Measurements from ENCODE around the gene GABBR2. TPM values are rescaled to one million over a fixed set of nuclear protein-coding genes. Genes with fewer than 3 reads are reported as not detected.

Gene GABBR2
- total RNA-seq, 1 experiment from 2014 or later, result not detected

- DNase-seq (ENCODE audit: unreplicated experiment), result peak; percentile 62
- H3K27ac Mint-ChIP-seq (ENCODE audit: low read depth, unreplicated experiment), result no peak overlapping the region
- H3K4me3 Mint-ChIP-seq (ENCODE audit: unreplicated experiment), result no peak overlapping the region
- H3K36me3 Mint-ChIP-seq (ENCODE audit: insufficient read depth, unreplicated experiment), result no peaks in the 10 kb centered on the region
- H3K9me3 Mint-ChIP-seq (ENCODE audit: unreplicated experiment), result peaks cover 5% of the 10 kb centered on the region
- CTCF ChIA-PET, result interaction anchor here (0.6 to 1.0 kb wide), 5 partner anchors 9 to 872 kb away, joined by 3 to 4 read pairs (median 3); no protein-coding TSS in a partner anchor
- POLR2A ChIA-PET, result no interaction called here
- intact Hi-C loops (cut with micrococcal nuclease), result no loop called here
- peaks cover 10% of the 10 kb centered on the region for H3K4me1 Mint-ChIP-seq (ENCODE audit: insufficient read depth, unreplicated experiment)
- H3K27me3 Mint-ChIP-seq (ENCODE audit: insufficient read depth, unreplicated experiment), result no peaks in the 10 kb centered on the region
- TF ChIP-seq CTCF (IDR thresholded peaks at IDR 0.05; ENCODE audit: unreplicated experiment), result no peak
- no TSS peak for BruUV-seq (replicated peaks)
These were observed 253.2 kb downstream of the GABBR2 start for GRCh38 chr9:98455256-98456155.

DNA sequence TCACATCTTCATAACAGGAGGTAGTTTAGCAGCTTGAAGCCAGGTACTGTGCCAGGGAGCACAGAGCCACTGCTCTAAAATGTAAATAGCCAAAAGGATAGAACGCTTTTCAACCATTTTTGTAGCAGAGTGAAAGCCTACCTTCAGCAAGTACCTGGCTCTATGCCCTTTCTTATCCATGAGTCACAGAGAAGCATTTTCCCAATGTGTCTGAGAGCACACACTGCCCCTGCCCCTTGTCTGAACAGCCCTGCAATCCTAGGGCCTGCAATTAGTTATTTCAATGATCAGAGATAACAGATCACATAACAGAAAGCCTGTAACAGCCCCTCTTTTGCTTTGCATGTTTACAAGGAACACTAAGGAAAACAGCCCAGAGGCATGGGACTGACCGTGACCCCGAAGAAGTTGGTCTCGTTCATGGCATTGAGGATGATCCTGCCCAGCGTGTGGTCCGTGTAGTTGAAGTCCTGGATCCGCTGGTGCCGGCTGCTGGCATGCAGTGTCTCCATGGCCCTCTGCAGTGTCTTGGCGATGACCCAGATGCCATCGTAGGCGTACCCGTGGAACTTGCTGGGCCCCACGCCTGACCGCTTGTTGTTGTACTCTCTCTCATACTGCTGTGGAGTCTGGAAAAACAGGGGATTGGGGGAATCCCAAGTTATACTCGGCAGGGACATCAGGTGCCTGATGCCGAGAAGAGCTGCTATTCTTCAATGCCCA lies 255.0 kb downstream of the GABBR2 start:
- ChIA-PET POLR2A (no interaction called here), CTCF (no interaction called here)
- Mint-ChIP-seq H3K4me3 (ENCODE audit: unreplicated experiment) (no peak overlapping the region), H3K4me1 (ENCODE audit: insufficient read depth, unreplicated experiment) (peaks cover 10% of the 10 kb centered on the region), H3K27ac (ENCODE audit: low read depth, unreplicated experiment) (no peak overlapping the region), H3K9me3 (ENCODE audit: unreplicated experiment) (peaks cover 1% of the 10 kb centered on the region), H3K36me3 (ENCODE audit: insufficient read depth, unreplicated experiment) (no peaks in the 10 kb centered on the region), H3K27me3 (ENCODE audit: insufficient read depth, unreplicated experiment) (no peaks in the 10 kb centered on the region)
- BruUV-seq (replicated peaks), result no TSS peak
- DNase-seq (ENCODE audit: unreplicated experiment), result peak; percentile 33
- intact Hi-C loops (cut with micrococcal nuclease), result no loop called here
- no peak for TF ChIP-seq CTCF (IDR thresholded peaks at IDR 0.05; ENCODE audit: unreplicated experiment)

DNA sequence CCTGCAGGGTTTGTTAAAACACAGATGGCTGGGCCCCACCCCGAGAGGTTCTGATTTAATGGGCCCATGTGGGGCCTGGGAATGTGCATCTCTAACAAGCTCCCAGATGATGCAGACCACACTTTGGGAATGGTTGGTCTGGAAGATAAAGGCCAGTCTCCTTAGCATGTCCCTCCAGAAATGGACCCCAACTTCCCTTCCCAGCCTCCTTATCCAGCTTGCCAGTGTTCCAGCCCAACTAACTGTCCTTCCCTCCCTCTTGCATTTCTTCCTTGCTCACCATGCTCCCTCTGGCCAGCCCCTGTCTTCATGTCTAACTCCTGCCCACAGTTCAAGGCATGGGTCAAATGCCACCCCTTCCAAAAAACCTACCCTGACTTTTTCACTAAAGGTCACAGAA lies 257.2 kb downstream of the GABBR2 start:
- Mint-ChIP-seq H3K27ac (ENCODE audit: low read depth, unreplicated experiment) (no peak overlapping the region), H3K4me1 (ENCODE audit: insufficient read depth, unreplicated experiment) (peaks cover 10% of the 10 kb centered on the region), H3K4me3 (ENCODE audit: unreplicated experiment) (no peak overlapping the region), H3K9me3 (ENCODE audit: unreplicated experiment) (no peaks in the 10 kb centered on the region), H3K36me3 (ENCODE audit: insufficient read depth, unreplicated experiment) (no peaks in the 10 kb centered on the region), H3K27me3 (ENCODE audit: insufficient read depth, unreplicated experiment) (no peaks in the 10 kb centered on the region)
- TF ChIP-seq CTCF (IDR thresholded peaks at IDR 0.05; ENCODE audit: unreplicated experiment), result no peak
- intact Hi-C loops (cut with micrococcal nuclease), result no loop called here
- ChIA-PET POLR2A (interaction anchor here (1.0 kb wide), 1 partner anchor 31 kb away, joined by 3 read pairs; no protein-coding TSS in a partner anchor), CTCF (interaction anchor here (0.6 to 0.8 kb wide), 3 partner anchors 22 to 640 kb away, joined by 3 to 4 read pairs (median 4); no protein-coding TSS in a partner anchor)
- BruUV-seq (replicated peaks), result no TSS peak
- no peak for DNase-seq (ENCODE audit: unreplicated experiment)

DNA sequence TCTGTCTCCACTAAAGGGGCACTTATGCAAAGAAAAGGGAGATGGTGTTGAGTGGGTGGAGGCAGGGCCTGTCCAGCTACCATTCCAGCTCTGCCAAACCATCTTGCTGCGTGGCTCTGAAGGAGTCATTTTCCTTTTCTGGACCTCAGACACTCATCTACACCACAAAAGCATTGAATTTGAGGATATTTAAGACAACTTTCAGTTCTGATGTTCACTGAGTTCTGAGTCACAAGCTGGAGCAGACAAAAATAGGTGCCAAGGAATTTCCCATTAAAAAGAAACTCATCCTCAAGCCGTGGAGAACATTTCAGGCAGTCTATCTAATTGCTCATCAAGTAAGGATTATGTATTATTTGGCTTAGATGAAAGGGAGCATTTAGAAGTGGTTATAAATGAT lies 258.2 kb downstream of the GABBR2 start:
- no peak for TF ChIP-seq CTCF (IDR thresholded peaks at IDR 0.05; ENCODE audit: unreplicated experiment)
- DNase-seq (ENCODE audit: unreplicated experiment), result no peak
- intact Hi-C loops (cut with micrococcal nuclease), result no loop called here
- CTCF ChIA-PET, result interaction anchor here (0.6 to 0.7 kb wide), 3 partner anchors 63 to 302 kb away, joined by 3 to 7 read pairs (median 3); no protein-coding TSS in a partner anchor
- Mint-ChIP-seq H3K36me3 (ENCODE audit: insufficient read depth, unreplicated experiment) (no peaks in the 10 kb centered on the region), H3K4me3 (ENCODE audit: unreplicated experiment) (no peak overlapping the region), H3K27me3 (ENCODE audit: insufficient read depth, unreplicated experiment) (peaks cover 6% of the 10 kb centered on the region), H3K9me3 (ENCODE audit: unreplicated experiment) (no peaks in the 10 kb centered on the region), H3K4me1 (ENCODE audit: insufficient read depth, unreplicated experiment) (no peaks in the 10 kb centered on the region), H3K27ac (ENCODE audit: low read depth, unreplicated experiment) (no peak overlapping the region)
- POLR2A ChIA-PET, result interaction anchor here (1.0 kb wide), 1 partner anchor 29 kb away, joined by 3 read pairs; no protein-coding TSS in a partner anchor
- BruUV-seq (replicated peaks), result no TSS peak

All from MCF 10A (cell line).